Thoracic aorta (tissue), 2 donors: ENCODE data around the gene PLCB3. TPM values are rescaled to one million over a fixed set of nuclear protein-coding genes. Genes with fewer than 3 reads are reported as not detected.

ENCODE experiments used
- ATAC-seq: fragments of 150-250 bp; one replicate; pipeline ENCODE4 v1.8.0; 2017; ENCODE audit warnings: low read depth; ENCODE audit not compliant: insufficient number of reproducible peaks, low FRiP score
- DNase-seq: peaks from one replicate; pipeline ENCODE4 v3.0.0-alpha.2; 2020; ENCODE audit warnings: low spot score
- H3K27ac ChIP-seq, 2 donors: fragments of 200-600 bp; sonication (generic); 1 replicate in 1 of 2; 2 replicates in 1 of 2; pipeline ENCODE4 v1.5.1; 2016; ENCODE audit warnings: mild to moderate bottlenecking in 2 of 2, moderate library complexity in 2 of 2
- H3K27me3 ChIP-seq: fragments of 200-600 bp; sonication (generic); replicated peaks from 2 replicates; pipeline ENCODE4 v1.6.0; 2016; ENCODE audit warnings: mild to moderate bottlenecking; ENCODE audit not compliant: insufficient read depth
- H3K36me3 ChIP-seq: fragments of 200-600 bp; sonication (generic); one replicate; pipeline ENCODE4 v1.5.1; 2016
- H3K4me1 ChIP-seq, 2 donors: fragments of 200-600 bp; sonication (generic); 1 replicate in 1 of 2; 2 replicates in 1 of 2; pipeline versions ENCODE4 v1.5.1 to v1.6.0; 2016; ENCODE audit warnings: low read depth in 2 of 2, mild to moderate bottlenecking in 1 of 2; ENCODE audit not compliant: control insufficient read depth in 1 of 2
- H3K4me3 ChIP-seq: fragments of 200-600 bp; sonication (generic); 2 replicates; pipeline ENCODE4 v1.5.1; 2016; ENCODE audit warnings: mild to moderate bottlenecking
- H3K9me3 ChIP-seq: fragments of 200-600 bp; sonication (generic); 2 replicates; pipeline ENCODE4 v1.5.1; 2016
- total RNA-seq, 2 donors: library from RNA; depleted of rRNA; stranded (reverse); fragments of >200 nt; gene quantifications; one replicate each; pipeline versions ENCODE4 v1.1.0 to v1.2.3, GENCODE V29; 2016
- TF ChIP-seq, protein P1 (sequence below): fragments of 200-600 bp; sonication (generic); IDR thresholded peaks from one replicate; pipeline ENCODE4 v1.5.1; 2019; ENCODE audit warnings: antibody characterized with exemption

The PLCB3 gene
- total RNA-seq, 2 donors from 2014 or later: 31.5 to 39.7 TPM

DNA sequence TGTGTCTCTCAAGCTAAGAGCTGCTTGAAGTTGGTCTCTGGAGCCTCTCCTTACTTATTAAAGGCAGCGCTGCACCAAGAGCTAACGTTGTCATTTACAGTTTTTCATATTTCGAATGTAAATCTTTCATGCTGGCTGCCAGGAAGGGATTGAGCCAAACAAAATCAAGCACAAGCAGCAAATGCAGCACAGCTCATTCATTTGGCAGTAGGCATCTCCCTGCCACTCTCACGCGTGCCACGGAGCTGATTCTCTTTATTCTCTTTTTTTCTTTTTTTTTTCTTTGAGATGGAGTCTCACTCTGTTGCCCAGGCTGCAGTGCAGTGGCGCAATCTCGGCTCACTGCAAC is 18.4 kb upstream of the PLCB3 start:
- TF ChIP-seq, protein P1, sequence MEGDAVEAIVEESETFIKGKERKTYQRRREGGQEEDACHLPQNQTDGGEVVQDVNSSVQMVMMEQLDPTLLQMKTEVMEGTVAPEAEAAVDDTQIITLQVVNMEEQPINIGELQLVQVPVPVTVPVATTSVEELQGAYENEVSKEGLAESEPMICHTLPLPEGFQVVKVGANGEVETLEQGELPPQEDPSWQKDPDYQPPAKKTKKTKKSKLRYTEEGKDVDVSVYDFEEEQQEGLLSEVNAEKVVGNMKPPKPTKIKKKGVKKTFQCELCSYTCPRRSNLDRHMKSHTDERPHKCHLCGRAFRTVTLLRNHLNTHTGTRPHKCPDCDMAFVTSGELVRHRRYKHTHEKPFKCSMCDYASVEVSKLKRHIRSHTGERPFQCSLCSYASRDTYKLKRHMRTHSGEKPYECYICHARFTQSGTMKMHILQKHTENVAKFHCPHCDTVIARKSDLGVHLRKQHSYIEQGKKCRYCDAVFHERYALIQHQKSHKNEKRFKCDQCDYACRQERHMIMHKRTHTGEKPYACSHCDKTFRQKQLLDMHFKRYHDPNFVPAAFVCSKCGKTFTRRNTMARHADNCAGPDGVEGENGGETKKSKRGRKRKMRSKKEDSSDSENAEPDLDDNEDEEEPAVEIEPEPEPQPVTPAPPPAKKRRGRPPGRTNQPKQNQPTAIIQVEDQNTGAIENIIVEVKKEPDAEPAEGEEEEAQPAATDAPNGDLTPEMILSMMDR: no peak
- Histone ChIP-seq H3K36me3 (peaks cover 8% of the 10 kb centered on the region), H3K4me1 (peaks cover 31 to 62% of the 10 kb centered on the region in 2 donors), H3K4me3 (no peak overlapping the region), H3K27me3 (no peaks in the 10 kb centered on the region), H3K27ac (no peak overlapping the region), H3K9me3 (no peaks in the 10 kb centered on the region)
- no peak for ATAC-seq
- no peak for DNase-seq

DNA sequence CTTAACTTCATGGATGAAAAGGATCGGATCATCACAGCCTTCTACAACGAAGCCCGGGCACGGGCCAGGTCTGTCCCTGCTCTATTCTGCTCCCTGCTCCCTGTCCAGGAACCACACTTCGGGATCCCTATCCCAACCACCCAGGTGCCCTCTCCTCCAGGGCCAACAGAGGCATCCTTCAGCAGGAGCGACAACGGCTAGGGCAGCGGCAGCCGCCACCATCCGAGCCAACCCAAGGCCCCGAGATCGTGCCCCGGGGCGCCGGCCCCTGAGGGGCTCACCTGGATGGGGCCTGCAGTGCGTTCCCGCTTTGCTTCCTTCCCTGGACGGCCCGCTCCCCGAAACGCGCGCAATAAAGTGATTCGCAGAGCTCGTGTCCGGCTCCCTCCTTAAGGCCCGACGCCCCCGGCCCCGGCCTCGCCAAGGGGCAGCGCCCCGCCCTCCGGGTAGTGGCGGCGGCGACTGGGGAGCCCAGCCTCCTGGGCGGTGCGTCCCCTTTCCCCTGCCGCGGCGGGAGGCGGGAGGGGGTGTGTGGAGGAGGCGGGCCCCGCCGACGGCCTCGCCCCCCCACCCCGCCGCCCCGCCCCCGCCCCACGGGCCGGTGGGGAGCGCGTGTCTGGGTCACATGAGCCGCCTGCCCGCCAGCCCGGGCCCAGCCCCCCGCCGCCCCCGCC is 17.3 kb upstream of the PLCB3 start, which contains the start of gene VEGFB:
Gene VEGFB, plus strand, starts transcription at position 672 of the 674 bp plus-strand sequence. CDS start 250 bp downstream, outside the sequence.
- H3K4me1 ChIP-seq: peaks cover 31 to 54% of the 10 kb centered on the region in 2 donors
- peaks cover 11% of the 10 kb centered on the region for H3K36me3 ChIP-seq
- H3K9me3 ChIP-seq: no peaks in the 10 kb centered on the region
- H3K27me3 ChIP-seq: no peaks in the 10 kb centered on the region
- DNase-seq: no peak
- H3K27ac ChIP-seq: peak within 1 kb of the TSS; percentile 85 to 91
- H3K4me3 ChIP-seq: peak within 1 kb of the TSS; percentile 88
- no peak for ATAC-seq
- TF ChIP-seq, protein P1: no peak

DNA sequence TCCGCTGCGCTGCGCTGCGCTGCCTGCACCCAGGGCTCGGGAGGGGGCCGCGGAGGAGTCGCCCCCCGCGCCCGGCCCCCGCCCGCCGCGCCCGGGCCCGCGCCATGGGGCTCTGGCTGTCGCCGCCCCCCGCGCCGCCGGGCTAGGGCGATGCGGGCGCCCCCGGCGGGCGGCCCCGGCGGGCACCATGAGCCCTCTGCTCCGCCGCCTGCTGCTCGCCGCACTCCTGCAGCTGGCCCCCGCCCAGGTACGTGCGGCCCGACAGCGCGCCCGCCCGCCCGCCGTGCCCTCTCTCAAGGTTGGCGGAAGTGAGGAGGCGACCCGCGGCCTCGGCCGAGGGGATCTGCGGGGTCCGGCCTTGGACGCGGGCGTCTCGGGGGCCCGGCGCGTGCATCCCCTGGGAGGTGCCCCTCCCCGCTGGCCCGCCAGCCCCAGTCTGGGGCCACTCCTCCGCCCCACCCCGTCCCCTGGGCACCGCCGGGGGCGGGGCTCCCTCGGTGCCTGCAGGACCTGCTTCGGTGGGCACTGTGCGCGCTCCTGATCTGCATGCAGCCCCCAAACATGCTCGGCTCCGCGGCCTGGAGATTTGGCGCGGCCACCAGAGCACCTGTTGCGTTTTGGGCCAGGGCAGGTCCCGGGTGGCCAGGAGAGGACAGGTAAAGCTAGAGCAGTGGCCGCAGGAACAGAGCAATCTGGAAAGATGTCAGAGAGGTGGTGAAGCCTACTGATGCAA is 16.5 kb upstream of the PLCB3 start:
- Histone ChIP-seq H3K9me3 (no peaks in the 10 kb centered on the region), H3K36me3 (peaks cover 11% of the 10 kb centered on the region), H3K4me1 (peaks cover 25 to 49% of the 10 kb centered on the region in 2 donors), H3K27me3 (no peaks in the 10 kb centered on the region), H3K4me3 (peak overlapping the region; percentile 88), H3K27ac (peak overlapping the region; percentile 85 to 91)
- TF ChIP-seq, protein P1: no peak
- DNase-seq: no peak
- ATAC-seq: no peak

DNA sequence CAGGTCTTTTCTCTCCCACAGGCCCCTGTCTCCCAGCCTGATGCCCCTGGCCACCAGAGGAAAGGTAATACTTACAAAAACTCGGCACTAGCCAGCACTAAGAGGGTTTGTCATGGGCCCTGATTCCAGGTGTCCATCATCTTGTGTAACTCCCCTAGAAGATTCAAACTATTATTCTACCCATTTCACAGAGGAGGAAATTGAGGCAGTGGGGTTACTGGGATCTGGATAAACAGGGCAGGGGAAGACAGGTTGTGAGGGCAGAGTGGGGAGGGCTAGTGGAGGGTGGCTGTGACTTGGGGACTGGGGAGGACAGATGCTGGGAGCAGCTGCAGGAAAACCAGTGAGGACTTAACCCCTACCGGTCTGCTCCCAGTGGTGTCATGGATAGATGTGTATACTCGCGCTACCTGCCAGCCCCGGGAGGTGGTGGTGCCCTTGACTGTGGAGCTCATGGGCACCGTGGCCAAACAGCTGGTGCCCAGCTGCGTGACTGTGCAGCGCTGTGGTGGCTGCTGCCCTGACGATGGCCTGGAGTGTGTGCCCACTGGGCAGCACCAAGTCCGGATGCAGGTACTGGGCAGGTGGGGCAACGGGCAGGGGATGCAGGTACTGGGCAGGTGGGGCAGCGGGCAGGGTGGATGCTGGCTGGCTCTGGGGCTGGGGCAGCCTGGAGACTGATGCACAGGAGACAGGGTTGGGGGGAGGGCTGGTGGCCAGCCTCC is 15.7 kb upstream of the PLCB3 start:
- H3K4me1 ChIP-seq: peaks cover 26 to 55% of the 10 kb centered on the region in 2 donors
- TF ChIP-seq, protein P1: no peak
- H3K36me3 ChIP-seq: peaks cover 11% of the 10 kb centered on the region
- no peaks in the 10 kb centered on the region for H3K27me3 ChIP-seq
- peak overlapping the region; percentile 88 for H3K4me3 ChIP-seq
- no peaks in the 10 kb centered on the region for H3K9me3 ChIP-seq
- DNase-seq: no peak
- no peak for ATAC-seq
- peak overlapping the region; percentile 85 to 91 for H3K27ac ChIP-seq

DNA sequence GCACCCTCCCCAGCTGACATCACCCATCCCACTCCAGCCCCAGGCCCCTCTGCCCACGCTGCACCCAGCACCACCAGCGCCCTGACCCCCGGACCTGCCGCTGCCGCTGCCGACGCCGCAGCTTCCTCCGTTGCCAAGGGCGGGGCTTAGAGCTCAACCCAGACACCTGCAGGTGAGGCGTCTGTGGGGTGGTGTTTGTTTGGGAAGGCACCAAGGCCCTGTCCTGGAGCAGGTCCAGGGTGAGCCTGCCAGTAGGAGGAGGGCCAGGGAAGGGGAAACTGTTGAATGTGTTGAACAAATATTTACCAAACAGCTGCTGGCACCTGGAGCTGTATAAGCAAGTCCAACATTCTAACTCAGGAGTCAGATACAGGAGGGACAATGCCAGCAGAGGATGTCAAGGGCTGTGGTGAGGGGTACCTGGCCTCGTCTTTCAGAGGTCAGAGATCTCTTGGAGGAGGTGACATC is 13.8 kb upstream of the PLCB3 start:
- no peak overlapping the region for H3K4me3 ChIP-seq
- no peak overlapping the region for H3K27ac ChIP-seq
- no peak for DNase-seq

More for the DNA sequence above, 13.8 kb upstream of the PLCB3 start:
- H3K36me3 ChIP-seq: peaks cover 11% of the 10 kb centered on the region
- H3K4me1 ChIP-seq: peaks cover 23 to 46% of the 10 kb centered on the region in 2 donors
- no peaks in the 10 kb centered on the region for H3K27me3 ChIP-seq
- H3K9me3 ChIP-seq: no peaks in the 10 kb centered on the region
- no peak for ATAC-seq
- TF ChIP-seq, protein P1: no peak
